HepG2 (cell line): Measurements from ENCODE around the gene PTPN14. TPM values are rescaled to one million over a fixed set of nuclear protein-coding genes. Genes with fewer than 3 reads are reported as not detected.

Source experiments
- FOXP1 ChIP-seq, 2 experiments: fragments of 450-650 bp in 1 of 2; IDR thresholded peaks; 2 replicates each; pipeline ENCODE4 v1.6.1; 2017 to 2018; ENCODE audit warnings: antibody characterized with exemption in 1 of 2
- KLF16 ChIP-seq, 2 experiments: sonication (generic) in 1 of 2; formaldehyde crosslinking in 1 of 2; IDR thresholded peaks; 2 replicates each; pipeline versions ENCODE4 v1.6.1 to v1.8.0; 2016 to 2023; ENCODE audit warnings: missing genetic modification reagents in 2 of 2, missing compliant biosample characterization in 1 of 2
- NR3C1 ChIP-seq: sonication (generic); formaldehyde crosslinking; IDR thresholded peaks from 2 replicates; pipeline ENCODE4 v1.4.0; 2020; ENCODE audit warnings: missing genetic modification reagents
- SNAI1 ChIP-seq: sonication (generic); formaldehyde crosslinking; IDR thresholded peaks from 2 replicates; pipeline ENCODE4 v1.5.0; 2020; ENCODE audit warnings: mild to moderate bottlenecking, missing genetic modification reagents, borderline replicate concordance
- ZNF318 ChIP-seq: sonication (generic); formaldehyde crosslinking; IDR thresholded peaks from 2 replicates; pipeline ENCODE4 v1.4.0; 2020; ENCODE audit warnings: mild to moderate bottlenecking, missing genetic modification reagents
- polyA plus RNA-seq, 8 experiments: library from polyadenylated mRNA; depleted of rRNA in 3 of 8; stranded (reverse) in 7 of 8; unstranded in 1 of 8; fragments of >200 nt; fragmentation: Illumina TruSeq in 4 of 8; extraction: Trizol in 4 of 8; gene quantifications; 2 replicates each; pipeline versions ENCODE4 v1.2.1 to v1.2.3, GENCODE V29; 2011 to 2016; ENCODE audit warnings: low read depth in 4 of 8, missing spikeins in 1 of 8, mixed read lengths in 1 of 8; ENCODE audit not compliant: insufficient read depth in 1 of 8
- total RNA-seq, 5 experiments: library from RNA; depleted of rRNA; stranded (reverse); fragments of >200 nt; fragmentation: Illumina TruSeq; extraction: Trizol; gene quantifications; 2 replicates each; pipeline ENCODE4 v1.2.3, GENCODE V29; 2016; ENCODE audit warnings: low read depth in 1 of 5
- TF ChIP-seq, protein P1 (sequence below): sonication (generic); formaldehyde crosslinking; IDR thresholded peaks from 2 replicates; pipeline ENCODE4 v1.5.0; 2020; ENCODE audit warnings: mild to moderate bottlenecking, missing genetic modification reagents, borderline replicate concordance

Gene PTPN14
- total and polyA plus RNA-seq, 2 of the 13 experiments (the other 11 are each of a cell fraction or from before 2014, with no cell fraction given), result 3.9 to 4.7 TPM

- TF ChIP-seq ZNF318, result no peak
- TF ChIP-seq FOXP1 (IDR thresholded peaks at IDR 0.05), result no peak
- no peak for TF ChIP-seq FOXP1 (CRISPR knock-in tag; IDR thresholded peaks at IDR 0.05)
- no peak for TF ChIP-seq NR3C1
- no peak for TF ChIP-seq SNAI1 (CRISPR knock-in tag)
- TF ChIP-seq KLF16 (CRISPR knock-in tag; IDR thresholded peaks at IDR 0.05), result no peak
- TF ChIP-seq, protein P1, sequence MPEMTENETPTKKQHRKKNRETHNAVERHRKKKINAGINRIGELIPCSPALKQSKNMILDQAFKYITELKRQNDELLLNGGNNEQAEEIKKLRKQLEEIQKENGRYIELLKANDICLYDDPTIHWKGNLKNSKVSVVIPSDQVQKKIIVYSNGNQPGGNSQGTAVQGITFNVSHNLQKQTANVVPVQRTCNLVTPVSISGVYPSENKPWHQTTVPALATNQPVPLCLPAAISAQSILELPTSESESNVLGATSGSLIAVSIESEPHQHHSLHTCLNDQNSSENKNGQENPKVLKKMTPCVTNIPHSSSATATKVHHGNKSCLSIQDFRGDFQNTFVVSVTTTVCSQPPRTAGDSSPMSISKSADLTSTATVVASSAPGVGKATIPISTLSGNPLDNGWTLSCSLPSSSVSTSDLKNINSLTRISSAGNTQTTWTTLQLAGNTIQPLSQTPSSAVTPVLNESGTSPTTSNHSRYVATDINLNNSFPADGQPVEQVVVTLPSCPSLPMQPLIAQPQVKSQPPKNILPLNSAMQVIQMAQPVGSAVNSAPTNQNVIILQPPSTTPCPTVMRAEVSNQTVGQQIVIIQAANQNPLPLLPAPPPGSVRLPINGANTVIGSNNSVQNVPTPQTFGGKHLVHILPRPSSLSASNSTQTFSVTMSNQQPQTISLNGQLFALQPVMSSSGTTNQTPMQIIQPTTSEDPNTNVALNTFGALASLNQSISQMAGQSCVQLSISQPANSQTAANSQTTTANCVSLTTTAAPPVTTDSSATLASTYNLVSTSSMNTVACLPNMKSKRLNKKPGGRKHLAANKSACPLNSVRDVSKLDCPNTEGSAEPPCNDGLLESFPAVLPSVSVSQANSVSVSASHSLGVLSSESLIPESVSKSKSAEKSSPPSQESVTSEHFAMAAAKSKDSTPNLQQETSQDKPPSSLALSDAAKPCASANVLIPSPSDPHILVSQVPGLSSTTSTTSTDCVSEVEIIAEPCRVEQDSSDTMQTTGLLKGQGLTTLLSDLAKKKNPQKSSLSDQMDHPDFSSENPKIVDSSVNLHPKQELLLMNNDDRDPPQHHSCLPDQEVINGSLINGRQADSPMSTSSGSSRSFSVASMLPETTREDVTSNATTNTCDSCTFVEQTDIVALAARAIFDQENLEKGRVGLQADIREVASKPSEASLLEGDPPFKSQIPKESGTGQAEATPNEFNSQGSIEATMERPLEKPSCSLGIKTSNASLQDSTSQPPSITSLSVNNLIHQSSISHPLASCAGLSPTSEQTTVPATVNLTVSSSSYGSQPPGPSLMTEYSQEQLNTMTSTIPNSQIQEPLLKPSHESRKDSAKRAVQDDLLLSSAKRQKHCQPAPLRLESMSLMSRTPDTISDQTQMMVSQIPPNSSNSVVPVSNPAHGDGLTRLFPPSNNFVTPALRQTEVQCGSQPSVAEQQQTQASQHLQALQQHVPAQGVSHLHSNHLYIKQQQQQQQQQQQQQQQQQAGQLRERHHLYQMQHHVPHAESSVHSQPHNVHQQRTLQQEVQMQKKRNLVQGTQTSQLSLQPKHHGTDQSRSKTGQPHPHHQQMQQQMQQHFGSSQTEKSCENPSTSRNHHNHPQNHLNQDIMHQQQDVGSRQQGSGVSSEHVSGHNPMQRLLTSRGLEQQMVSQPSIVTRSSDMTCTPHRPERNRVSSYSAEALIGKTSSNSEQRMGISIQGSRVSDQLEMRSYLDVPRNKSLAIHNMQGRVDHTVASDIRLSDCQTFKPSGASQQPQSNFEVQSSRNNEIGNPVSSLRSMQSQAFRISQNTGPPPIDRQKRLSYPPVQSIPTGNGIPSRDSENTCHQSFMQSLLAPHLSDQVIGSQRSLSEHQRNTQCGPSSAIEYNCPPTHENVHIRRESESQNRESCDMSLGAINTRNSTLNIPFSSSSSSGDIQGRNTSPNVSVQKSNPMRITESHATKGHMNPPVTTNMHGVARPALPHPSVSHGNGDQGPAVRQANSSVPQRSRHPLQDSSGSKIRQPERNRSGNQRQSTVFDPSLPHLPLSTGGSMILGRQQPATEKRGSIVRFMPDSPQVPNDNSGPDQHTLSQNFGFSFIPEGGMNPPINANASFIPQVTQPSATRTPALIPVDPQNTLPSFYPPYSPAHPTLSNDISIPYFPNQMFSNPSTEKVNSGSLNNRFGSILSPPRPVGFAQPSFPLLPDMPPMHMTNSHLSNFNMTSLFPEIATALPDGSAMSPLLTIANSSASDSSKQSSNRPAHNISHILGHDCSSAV (CRISPR knock-in tag), result no peak
Observed at GRCh38 chr1:214342525-214342924, 208.9 kb downstream of the PTPN14 start (continued).
